ENCODE data around the gene GLUL.
"Not testable (repeated sequence)": the region's sequence is repeated elsewhere in the genome, so short reads cannot be mapped to it uniquely, and the experiment has no call there.

GLUL gene

DNA sequence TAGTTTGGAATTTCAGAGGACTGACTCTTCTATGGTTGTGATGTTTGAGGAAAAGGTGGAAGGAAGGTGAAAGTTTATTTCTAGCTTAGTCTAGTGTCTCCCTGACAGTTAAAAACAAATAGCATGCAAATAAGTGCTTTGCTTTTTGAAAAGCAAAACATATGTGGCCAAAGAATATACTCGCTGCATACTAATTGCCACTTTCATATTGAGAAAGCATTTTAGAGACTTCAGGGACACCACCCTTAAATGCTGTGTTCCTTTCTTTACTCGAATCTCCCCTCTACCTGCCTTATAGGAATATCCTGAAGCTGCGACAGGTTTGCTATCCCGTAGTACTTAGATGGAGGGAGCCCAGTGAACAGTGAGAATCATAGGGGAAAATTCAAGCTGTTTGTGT, 23.2 kb downstream of the GLUL start:
- no peak for DNase-seq (ENCODE audit: low read depth)

DNA sequence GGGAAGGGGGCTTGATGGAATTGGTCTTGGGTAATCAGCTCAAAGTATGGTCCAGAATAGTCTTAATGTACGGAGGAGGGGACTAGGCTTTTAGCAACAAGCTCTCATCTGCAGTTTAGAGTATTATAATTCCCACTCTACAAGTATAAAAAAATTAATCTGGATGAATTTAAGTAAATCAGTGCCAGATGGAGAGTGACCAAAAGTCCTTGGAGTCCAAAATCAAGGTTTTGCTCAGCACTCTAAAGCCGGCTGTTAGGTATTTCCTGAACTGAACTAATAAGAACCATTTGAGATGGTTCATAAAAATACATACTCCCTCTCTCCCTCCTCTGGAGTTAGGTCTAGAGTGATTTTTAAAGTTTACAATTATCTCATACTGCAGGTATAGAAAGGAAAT, 23.7 kb downstream of the GLUL start:
- no peak for DNase-seq (ENCODE audit: low read depth)

DNA sequence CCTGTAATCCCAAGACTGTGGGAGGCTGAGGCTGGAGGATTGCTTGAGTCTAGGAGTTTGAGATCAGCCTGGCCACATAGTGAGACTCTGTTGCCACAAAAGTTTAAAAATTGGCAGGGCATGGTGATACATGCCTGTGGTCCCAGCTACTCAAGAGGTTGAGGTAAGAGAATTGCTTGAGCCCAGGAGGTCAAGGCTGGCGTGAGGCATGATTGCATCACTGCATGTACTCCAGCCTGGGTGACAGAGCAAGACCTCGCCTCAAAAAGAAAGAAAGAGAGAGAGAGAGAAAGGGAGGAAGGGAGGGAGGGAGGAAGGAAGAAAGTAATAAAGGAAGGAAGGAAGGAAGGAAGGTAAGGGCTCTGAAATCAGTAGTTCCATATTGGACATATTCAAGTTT, 25.0 kb downstream of the GLUL start:
- no peak for DNase-seq (ENCODE audit: low read depth)

DNA sequence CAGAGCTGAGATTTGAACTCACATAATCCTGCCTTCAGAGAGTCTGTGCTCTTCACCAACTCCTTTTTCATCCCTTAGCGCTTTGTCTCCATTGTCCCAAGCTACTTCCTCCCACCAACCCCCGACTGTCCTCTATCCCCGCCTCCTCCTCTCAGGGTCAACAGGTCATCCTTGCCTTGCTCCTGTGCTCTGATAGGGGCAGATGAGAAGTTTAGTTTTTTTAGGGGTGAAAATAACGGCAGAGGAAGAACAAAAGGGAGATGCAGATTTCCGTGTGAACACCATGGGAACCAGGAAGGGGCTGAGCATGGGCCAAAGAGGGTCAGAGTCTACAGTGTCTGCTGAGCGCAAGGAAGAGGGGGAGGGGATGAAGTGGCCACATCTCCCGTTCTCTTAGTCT, 31.9 kb downstream of the GLUL start:
- DNase-seq (ENCODE audit: low read depth) = no peak

DNA sequence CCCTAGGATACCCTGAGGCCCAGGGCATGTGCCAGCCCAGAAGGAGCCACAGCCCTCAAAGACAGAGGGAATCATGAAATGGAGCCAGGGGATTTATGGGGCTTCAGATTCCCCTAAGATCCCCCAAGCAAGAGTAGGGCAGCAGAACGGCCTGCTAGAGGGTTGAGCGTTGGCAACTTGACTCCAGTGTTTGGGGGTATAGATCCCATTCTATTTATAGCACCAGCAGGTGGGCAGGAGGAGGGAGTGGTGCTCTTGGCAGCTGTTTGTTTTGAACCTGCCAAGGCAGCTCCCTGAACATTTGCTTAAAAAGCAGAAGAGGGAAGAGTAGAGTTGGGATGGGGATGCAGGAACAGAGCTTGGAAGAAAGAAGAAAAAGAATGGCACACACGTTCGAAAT, 33.7 kb downstream of the GLUL start:
- DNase-seq (ENCODE audit: low read depth) = no peak

DNA sequence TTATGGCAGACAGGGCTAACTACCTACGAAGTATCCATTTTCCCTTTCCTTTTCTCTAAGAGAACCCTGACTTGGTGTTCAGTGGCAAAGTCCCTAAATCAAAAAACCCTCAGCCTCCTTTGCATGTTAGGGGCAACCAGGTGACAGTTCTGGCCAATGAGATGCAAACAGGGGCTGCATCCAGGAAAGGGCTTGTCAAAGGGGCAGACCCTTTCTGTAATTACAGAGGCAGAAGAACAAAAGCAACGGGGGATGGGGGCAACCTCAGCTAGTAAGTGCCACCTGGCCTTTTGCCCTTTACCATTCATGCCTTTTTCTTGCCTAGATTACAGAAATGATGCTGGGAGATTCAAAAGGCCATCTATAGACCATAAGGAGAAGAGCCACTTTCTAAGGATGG, 34.4 kb downstream of the GLUL start:
- DNase-seq (ENCODE audit: low read depth) = no peak

DNA sequence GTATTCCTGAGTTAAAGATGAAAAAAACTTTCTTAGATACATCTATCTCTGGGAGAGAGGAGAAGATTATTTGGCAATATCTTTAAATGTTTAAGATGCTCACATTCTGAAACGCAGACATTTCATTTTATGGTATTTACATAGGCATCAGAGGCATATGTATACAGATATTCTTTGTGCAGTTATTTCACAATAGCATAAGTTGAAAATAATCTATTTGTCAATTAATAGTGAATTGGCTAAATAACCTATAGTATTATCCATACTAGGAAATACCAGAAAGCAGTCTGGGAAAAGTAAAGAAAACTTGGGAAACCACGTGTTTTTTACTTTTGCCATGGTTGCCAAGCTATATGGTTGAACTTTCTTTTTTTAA, 35.9 kb downstream of the GLUL start:
- DNase-seq (ENCODE audit: low read depth) = no peak

DNA sequence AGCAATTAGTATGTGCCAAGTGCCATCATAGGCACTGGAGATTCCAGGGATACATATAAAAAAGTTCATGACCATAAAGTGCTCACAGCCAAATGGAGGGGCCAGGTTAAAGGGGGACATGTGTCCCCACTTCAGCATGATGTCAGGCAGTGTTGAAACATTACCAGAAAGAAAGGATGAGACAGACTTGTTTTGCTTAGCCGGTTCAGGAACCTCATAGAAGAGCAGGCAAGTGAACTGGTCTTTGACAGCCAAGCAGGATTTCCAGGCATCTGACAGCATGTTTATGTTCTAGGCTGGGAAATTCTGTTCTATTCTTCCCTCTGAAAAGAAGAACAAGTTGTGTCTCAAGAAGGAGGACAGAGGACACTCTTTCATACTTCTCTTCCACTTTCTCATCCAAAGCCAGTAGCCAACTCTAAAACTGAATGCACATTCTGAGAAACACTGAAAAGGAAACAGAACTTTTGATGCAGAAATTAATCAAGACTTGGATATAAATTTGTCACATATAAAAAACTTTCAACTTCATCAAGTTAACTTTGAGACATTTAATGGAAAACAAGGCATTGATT, 39.7 kb downstream of the GLUL start:
- peak; percentile 23 for DNase-seq (ENCODE audit: low read depth)

DNA sequence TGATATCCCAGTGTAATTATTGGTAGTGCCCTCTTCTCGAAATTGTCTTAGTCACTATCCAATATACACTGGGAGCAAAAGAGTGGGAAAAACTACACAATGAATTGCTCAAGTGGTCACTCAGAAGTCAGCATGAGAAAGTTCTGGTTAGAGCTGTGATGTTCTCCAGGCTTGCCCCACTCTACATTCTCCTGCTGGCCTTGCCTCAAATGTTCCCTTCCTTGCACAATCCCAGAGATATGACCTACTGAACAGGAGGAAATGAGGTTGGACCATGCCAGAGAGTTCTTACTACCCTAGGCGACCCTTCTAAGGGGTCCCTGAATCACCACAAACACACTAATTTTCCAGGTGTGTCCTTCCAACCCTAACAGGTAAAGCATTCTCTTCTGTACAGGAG, 40.8 kb downstream of the GLUL start:
- peak; percentile 82 for DNase-seq (ENCODE audit: low read depth)

DNA sequence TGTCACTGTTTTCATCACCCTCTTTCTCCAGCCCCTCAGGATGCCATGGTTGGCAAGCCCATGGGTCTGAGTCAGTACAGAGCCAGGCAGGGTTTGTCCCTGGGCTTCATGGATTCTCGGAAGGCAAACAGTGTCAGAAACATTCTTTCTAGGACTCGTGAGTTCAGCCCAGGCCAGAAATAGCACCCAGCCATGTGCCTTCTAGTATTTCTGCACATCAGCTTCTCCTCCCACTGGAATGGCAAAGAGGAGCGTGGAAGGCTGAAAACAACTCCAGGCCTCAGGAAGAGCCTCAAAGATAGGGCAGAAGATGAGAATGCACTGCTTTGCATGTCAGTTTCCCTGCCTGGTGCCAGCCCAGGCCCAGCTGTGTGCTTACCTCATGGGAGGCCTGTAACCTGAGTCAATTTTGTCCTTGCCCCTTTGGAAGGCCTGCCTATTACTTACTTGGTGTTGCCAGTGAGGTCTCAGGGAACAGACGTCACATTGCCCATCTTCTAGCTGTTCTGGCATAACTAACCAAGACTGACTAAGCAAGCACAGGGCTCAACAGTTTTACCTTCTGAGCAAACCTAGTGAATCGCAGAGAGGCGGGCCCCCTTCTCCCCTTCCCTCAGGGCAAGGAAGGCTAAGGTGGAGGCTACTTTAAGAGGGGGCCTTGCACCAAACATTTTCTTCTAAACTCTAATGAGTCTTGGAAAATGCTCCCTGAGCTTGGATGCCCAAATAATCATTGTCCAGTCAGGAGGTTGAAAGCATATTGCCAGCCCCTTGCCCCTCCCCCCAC, 42.4 kb downstream of the GLUL start:
- DNase-seq (ENCODE audit: low read depth) = peak; percentile 90

DNA sequence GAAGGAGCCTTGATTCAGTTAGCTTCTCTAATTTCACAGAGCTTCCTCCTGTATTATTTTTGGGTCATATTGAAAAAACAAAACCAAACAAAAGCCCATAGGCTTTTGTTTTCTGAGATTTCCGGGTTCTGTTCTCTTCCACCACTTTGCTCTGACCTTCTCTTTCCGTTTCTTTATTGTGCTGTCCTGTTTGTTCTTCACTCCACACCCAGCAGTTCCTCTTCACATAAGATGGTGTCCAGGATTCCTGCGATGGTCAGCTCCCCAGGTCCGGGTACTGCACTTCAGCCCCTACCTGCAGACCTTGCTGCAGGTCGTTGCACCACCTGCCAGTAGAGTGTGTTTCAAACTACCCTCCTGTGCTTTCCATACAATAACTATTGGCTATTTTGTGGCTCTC, 44.6 kb downstream of the GLUL start:
- DNase-seq (ENCODE audit: low read depth) = no peak

DNA sequence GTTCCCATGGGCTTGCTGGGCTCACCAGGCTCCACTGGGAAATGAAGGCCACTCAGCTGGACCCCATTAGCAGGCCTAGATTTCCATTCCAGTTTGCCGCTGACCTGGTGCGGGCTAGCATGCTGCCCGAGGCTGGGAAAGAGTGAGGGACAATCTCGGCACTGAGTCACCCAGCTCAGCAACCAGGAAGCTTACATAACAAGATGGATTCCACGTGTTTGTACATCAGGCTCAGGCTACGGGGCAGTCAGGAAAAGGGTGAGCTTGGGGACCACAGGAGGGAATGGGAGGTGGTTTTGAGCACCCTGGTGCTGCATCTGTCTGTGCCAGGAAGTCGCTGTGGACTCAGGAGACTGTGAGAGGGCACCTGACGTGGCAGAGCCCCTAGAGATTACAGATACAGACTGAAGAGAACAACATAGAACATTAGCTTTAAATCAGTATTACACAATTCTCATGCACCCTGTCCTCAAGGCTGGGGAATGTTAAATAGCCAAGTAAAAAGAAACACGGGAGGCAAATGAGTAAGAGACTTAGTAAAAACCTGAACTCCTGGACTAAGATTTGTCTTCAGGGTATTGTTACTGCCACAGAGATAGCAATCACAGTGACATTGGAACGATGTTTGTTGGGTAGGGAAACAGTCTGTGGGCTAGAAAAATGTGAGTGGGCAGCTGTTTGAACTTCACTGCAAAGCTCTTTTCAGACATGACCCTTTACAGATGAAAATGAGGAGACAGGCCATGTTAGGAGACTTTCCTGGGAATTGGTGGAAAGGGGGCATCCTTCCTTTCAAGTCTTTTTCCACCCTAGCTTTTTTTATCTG, 51.1 kb downstream of the GLUL start:
- DNase-seq (ENCODE audit: low read depth) = peak; percentile 78

DNA sequence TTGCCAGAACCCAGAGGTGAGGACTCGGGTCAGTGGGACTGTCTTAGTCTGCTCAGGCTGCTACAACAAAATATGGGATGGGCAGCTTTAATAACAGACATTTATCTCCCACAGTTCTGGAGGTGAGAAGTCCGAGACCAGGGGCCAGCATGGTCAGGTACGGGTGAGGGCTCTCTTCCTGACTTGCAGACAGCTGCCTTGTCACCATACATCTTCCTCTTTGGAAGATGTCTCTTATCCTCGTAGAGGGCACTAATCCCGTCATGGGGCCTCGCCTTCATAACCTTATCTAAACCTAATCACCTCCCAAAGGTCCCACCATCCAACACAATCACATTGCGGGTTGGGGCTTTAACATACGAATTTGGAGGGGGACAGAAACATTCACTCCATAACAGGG, 51.9 kb downstream of the GLUL start:
- DNase-seq (ENCODE audit: low read depth) = no peak

DNA sequence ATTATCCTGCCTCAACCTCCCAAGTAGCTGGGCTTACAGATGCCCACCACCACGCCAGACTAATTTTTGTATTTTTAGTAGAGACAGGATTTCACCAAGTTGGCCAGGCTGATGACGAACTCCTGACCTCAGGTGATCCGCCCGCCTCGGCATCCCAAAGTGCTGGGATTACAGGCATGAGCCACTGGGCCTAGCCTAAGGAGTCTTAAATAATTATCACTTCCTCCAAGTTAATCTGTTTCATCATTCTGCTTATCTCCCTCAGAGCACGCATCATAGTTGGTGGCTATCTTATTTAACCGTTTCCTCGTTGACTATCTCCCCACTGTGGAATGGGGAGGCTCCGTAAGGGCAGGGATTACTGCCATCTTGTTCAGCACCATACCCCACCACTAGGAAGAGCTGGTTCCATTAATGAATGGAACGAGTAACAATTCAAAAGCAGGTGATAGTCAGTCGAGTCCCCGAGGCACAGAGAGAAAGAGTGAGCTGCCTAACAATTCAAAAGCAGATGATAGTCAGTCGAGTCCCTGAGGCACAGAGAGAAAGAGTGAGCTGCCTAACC, 52.7 kb downstream of the GLUL start:
- DNase-seq (ENCODE audit: low read depth) = no peak

DNA sequence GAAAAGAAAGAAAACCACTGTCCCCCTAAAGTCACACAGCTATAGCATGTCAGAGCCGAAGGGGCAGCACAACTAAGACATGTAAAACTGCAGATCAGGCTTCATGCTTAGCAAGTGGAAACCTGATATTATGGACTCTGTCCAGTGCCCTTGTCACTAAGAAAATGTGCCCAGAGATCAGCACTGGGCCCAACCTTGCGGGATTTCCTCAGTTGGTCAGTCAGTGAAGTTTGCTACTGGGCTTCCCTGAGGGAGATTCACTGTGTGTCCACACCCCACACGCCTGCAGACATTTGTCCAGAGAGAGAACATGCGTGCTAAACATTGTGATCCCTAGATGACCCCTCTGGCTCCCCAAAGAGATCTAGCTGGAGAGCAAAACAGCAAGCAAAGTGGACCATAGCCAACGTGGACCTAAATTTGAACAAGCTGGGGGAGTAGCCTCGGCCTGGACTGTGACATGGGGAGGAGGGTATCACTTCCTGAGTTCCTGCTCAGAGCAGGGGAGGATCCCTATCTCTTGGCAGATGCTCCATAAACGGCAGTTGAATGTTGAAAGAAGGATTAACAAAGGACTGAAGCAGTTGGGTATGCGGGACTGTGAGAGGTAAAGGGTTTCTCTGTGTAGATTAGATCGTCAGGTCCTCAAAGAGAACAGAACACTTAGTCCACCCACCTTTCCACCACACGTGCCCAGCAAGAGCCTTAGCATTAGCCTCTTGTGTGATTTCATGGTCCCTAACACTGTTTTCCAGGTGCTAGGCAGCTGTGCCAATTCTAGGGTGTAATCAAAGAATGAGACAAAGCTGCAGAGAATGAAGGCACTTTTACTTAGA, 53.6 kb downstream of the GLUL start:
- peak; percentile 26 for DNase-seq (ENCODE audit: low read depth)

DNA sequence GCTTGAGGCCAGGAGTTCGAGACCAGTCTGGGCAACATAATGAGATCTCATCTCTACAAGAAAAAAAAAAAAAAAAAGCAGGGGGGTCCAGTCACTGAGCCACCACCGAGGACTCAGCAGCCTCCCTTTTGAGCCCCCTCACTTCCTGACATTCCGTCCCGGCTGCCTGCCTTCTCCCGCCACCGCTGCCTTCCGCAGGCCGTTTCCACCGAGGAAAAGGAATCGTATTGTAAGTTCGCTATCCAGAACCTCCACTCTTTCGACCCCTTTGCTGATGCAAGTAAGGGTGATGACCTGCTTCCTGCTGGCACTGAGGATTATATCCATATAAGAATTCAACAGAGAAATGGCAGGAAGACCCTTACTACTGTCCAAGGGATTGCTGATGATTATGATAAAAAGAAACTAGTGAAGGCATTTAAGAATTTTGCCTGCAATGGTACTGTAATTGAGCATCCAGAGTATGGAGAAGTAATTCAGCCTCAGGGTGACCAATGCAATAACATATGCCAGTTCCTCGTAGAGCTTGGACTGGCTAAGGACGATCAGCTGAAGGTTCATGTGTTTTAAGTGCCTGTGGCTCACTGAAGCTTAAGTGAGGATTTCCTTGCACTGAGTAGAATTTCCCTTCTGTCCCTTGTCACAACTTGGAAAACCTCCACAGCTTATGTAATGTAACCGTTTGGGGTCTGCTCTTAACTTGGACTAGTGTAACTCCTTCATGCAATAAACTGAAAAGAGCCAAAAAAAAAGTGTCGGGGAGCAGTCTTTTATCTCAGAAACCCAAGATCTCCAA, 55.6 kb downstream of the GLUL start:
- DNase-seq (ENCODE audit: low read depth) = no peak

DNA sequence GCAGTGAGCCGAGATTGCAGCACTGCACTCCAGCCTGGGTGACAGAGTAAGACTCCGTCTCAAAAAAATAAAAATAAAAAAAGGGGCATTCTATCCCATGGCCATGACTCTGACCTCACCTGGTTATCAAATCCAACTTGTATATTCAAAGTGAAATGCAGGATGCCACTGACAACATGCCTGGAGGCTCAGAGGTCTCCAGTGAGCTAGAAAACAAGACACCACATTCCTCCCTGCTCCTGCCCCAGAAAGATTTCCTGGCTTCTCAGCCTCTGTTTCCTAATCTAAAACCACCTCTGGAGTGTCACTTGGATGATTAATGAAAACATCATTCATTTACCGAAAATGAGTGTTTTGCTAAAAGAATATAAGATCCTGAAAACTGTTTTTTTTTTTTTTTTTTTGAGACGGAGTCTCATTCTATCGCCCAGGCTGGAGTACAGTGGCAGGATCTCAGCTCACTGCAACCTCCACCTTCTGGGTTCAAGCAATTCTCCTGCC, 58.5 kb downstream of the GLUL start:
- not testable (repeated sequence) for DNase-seq (ENCODE audit: low read depth)

DNA sequence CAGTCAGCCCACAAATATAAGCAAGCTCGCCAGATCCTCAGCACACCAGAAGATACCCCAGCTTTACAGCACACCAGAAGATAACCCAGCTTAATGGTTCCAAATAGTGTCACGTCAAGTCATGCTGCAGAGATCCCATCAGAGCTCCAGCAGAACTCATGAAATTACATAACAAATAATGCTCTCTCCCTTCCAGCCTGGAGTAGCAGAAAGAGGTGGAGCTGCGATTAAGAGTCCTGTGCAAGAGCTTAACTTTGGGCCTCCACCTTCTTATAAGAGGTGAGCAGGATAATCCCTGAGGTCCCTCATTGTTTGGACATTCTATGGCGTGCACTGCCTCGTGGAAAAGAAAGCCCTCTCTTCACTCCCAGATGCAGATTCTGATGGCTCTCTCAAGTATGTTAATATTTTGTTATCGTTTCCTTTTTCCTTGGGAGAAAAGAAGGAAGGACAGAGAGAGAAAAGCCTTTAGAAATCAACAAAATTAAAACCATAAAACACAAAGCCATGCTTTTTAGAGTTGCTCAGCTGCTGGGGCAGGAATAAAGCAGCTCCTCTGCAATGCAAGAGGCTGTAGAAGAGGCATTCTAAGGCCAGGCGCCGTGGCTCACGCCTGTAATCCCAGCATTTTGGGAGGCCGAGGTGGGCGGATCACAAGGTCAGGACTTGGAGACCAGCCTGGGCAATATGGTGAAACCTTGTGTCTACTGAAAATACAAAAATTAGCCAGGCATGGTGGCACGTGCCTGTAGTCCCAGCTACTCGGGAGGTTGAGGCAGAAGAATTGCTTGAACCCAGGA, 59.1 kb downstream of the GLUL start:
- no peak for DNase-seq (ENCODE audit: low read depth)
